Esophagus squamous epithelium (tissue), 5 donors: ENCODE results near the gene TDRD10. TPM values are rescaled to one million over a fixed set of nuclear protein-coding genes. Genes with fewer than 3 reads are reported as not detected.

Experiments
- DNase-seq: peaks from one replicate; lab custom pipeline; 2025; lab: John Stamatoyannopoulos, UW
- H3K27ac ChIP-seq, 4 donors: fragments of 200-600 bp; sonication (generic); one replicate each; pipeline ENCODE4 v1.5.1; 2016 to 2019; ENCODE audit warnings: mild to moderate bottlenecking in 1 of 4
- H3K27me3 ChIP-seq, 4 donors: fragments of 200-600 bp; sonication (generic); 1 replicate in 3 of 4; 2 replicates in 1 of 4; pipeline versions ENCODE4 v1.5.1 to v1.6.0; 2017 to 2021; ENCODE audit warnings: antibody characterized with exemption in 1 of 4
- H3K36me3 ChIP-seq, 3 donors: fragments of 200-600 bp; sonication (generic); one replicate each; pipeline ENCODE4 v1.5.1; 2016 to 2019
- H3K4me1 ChIP-seq, 3 donors: fragments of 200-600 bp; sonication (generic); one replicate each; pipeline ENCODE4 v1.5.1; 2017 to 2019
- H3K4me3 ChIP-seq, 4 donors: fragments of 200-600 bp; sonication (generic); 1 replicate in 3 of 4; 2 replicates in 1 of 4; pipeline ENCODE4 v1.5.1; 2016 to 2019; ENCODE audit warnings: mild to moderate bottlenecking in 2 of 4, moderate library complexity in 1 of 4
- H3K9me3 ChIP-seq, 3 donors: fragments of 200-600 bp; sonication (generic); one replicate each; pipeline ENCODE4 v1.5.1; 2016 to 2019
- POLR2A ChIP-seq, 4 donors: fragments of 450-650 bp; IDR thresholded peaks; one replicate each; pipeline ENCODE4 v1.6.1; 2017; ENCODE audit warnings: antibody characterized with exemption in 4 of 4, mild to moderate bottlenecking in 4 of 4, moderate library complexity in 3 of 4
- WGBS, 2 donors: methylation state at CpG; one replicate each; pipeline ENCODE4 v1.1.5; 2018; 5-methylcytosine and 5-hydroxymethylcytosine counted together
- intact Hi-C: fragments of 100-400 bp; cut with DNase I; formaldehyde crosslinking; loops from one replicate; pipeline ENCODE4 v1.15.0; 2022
- total RNA-seq, 4 donors: library from RNA; depleted of rRNA; stranded (reverse); fragments of >200 nt; gene quantifications; one replicate each; pipeline ENCODE4 v1.1.0, GENCODE V29; 2016
- TF ChIP-seq, protein P1 (sequence below), 6 experiments: fragments of 450-650 bp in 4 of 6; fragments of 200-600 bp in 2 of 6; sonication (generic) in 2 of 6; IDR thresholded peaks; one replicate each; pipeline ENCODE4 v1.5.1; 2016 to 2019; ENCODE audit warnings: antibody characterized with exemption in 6 of 6, mild to moderate bottlenecking in 4 of 6, moderate library complexity in 4 of 6
- donor health status: DM: yes; HTN: yes; CAD: no.

The TDRD10 gene
- total RNA-seq, 4 donors from 2014 or later, result 0.26 to 2.7 TPM; not detected in 2

DNA sequence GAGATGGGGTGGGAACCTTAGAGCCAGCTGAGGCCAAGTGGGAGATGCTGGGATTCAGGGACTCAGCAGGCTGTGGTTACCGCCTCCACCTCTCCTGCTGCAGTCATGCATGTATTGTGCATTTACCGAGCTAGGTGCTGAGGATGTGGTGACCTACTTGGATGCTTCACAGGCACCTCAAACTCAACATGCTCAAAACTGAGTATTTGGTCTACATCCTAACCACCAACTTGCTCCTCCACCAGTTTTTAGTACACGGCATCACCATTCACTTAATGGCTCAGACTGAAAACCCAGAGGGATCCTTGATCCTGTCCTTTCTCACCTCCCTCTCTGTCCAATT is 71.1 kb downstream of the TDRD10 start:
- 70 to 75% methylated on average over 3 of the region's 3 CpGs for WGBS, 2 donors
- no peak overlapping the region for H3K4me3 ChIP-seq
- intact Hi-C loops, result no loop called here
- TF ChIP-seq, protein P1, sequence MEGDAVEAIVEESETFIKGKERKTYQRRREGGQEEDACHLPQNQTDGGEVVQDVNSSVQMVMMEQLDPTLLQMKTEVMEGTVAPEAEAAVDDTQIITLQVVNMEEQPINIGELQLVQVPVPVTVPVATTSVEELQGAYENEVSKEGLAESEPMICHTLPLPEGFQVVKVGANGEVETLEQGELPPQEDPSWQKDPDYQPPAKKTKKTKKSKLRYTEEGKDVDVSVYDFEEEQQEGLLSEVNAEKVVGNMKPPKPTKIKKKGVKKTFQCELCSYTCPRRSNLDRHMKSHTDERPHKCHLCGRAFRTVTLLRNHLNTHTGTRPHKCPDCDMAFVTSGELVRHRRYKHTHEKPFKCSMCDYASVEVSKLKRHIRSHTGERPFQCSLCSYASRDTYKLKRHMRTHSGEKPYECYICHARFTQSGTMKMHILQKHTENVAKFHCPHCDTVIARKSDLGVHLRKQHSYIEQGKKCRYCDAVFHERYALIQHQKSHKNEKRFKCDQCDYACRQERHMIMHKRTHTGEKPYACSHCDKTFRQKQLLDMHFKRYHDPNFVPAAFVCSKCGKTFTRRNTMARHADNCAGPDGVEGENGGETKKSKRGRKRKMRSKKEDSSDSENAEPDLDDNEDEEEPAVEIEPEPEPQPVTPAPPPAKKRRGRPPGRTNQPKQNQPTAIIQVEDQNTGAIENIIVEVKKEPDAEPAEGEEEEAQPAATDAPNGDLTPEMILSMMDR (IDR thresholded peaks at IDR 0.05), result no peak
- no peak for TF ChIP-seq POLR2A (IDR thresholded peaks at IDR 0.05)
- H3K27ac ChIP-seq, result no peak overlapping the region
- no peaks in the 10 kb centered on the region for H3K9me3 ChIP-seq
- no peak for DNase-seq
- peaks cover 0 to 4% (median 0%) of the 10 kb centered on the region in 3 donors for H3K36me3 ChIP-seq
- H3K4me1 ChIP-seq, result peaks cover 2 to 14% (median 4%) of the 10 kb centered on the region in 3 donors
- peaks cover 0 to 21% (median 0%) of the 10 kb centered on the region in 4 donors for H3K27me3 ChIP-seq

DNA sequence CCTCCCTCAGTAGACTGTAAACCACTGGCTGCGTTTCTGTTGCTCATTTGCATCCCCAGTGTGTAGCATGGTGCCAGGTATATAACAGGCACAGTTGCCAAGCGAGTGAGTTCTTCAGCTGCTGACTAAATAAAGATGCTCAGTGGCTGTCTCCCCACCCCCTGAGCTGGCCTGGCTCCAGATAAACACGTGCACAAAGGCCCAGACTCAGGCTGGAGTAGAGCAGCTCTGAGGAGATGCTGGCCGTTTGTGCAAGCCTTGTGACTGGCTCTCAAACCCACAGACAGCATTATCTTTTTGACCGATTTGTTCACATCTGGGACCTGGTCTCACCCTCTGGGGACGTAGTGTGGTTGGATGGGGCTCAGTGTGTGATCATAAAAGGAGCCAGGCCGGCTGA is 72.7 kb downstream of the TDRD10 start:
- Histone ChIP-seq H3K9me3 (no peaks in the 10 kb centered on the region), H3K4me3 (no peak overlapping the region), H3K4me1 (peaks cover 0 to 15% (median 4%) of the 10 kb centered on the region in 3 donors), H3K27me3 (peaks cover 0 to 5% (median 0%) of the 10 kb centered on the region in 4 donors), H3K27ac (no peak overlapping the region), H3K36me3 (peaks cover 0 to 19% (median 0%) of the 10 kb centered on the region in 3 donors)
- DNase-seq, result no peak
- intact Hi-C loops, result no loop called here
- 17 to 19% methylated on average over 2 to 7 of the region's 7 CpGs for WGBS, 2 donors
- TF ChIP-seq, protein P1 (IDR thresholded peaks at IDR 0.05), result no peak
- TF ChIP-seq POLR2A (IDR thresholded peaks at IDR 0.05), result no peak

DNA sequence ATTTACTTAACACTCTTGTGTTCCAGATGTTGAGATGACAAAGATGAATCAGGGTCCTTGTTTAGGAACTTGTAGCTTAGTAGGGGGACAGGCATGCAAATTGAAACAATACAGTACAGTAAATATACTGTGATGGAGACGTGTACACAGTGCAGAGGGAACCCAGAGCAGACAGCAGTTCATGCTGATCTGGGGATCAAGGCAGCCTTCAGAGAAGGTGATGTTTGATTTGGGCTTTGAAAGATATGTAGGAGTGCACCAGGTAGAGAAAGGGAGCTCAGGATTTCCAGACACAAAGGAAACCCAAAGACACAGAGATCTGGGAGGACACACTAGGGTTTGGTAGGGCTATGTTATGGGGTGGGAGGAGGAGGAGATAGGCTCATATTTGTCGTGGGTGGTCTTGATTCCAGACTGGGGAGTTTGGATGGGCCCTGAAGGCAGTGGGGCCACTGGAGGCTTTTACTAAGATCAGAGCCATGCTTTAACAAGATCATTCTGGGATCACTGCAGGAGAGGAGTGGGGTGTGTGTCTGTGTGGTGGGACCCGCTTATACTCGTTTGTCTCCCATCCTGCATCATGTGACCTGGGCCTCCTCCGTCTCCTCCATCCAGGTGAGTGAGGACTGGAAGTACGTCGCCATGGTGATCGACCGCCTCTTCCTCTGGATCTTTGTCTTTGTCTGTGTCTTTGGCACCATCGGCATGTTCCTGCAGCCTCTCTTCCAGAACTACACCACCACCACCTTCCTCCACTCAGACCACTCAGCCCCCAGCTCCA is 73.3 kb downstream of the TDRD10 start:
- 65 to 77% methylated on average over 10 of the region's 10 CpGs for WGBS, 2 donors
- Histone ChIP-seq H3K9me3 (no peaks in the 10 kb centered on the region), H3K27ac (no peak overlapping the region), H3K27me3 (no peaks in the 10 kb centered on the region), H3K4me1 (peaks cover 0 to 15% (median 4%) of the 10 kb centered on the region in 3 donors), H3K36me3 (peaks cover 0 to 26% (median 4%) of the 10 kb centered on the region in 3 donors), H3K4me3 (no peak overlapping the region)
- intact Hi-C loops, result no loop called here
- no peak for DNase-seq
- no peak for TF ChIP-seq POLR2A (IDR thresholded peaks at IDR 0.05)
- TF ChIP-seq, protein P1 (IDR thresholded peaks at IDR 0.05), result no peak

DNA sequence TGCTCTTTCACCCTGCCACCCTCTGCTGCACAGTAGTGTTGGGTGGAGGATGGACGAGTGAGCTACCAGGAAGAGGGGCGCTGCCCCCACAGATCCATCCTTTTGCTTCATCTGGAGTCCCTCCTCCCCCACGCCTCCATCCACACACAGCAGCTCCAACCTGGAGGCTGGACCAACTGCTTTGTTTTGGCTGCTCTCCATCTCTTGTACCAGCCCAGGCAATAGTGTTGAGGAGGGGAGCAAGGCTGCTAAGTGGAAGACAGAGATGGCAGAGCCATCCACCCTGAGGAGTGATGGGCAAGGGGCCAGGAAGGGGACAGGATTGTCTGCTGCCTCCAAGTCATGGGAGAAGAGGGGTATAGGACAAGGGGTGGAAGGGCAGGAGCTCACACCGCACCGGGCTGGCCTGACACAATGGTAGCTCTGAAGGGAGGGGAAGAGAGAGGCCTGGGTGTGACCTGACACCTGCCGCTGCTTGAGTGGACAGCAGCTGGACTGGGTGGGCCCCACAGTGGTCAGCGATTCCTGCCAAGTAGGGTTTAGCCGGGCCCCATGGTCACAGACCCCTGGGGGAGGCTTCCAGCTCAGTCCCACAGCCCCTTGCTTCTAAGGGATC is 74.0 kb downstream of the TDRD10 start:
- TF ChIP-seq, protein P1 (IDR thresholded peaks at IDR 0.05), result no peak
- TF ChIP-seq POLR2A (IDR thresholded peaks at IDR 0.05), result no peak
- intact Hi-C loops, result no loop called here
- H3K27ac ChIP-seq, result no peak overlapping the region
- no peak overlapping the region for H3K4me3 ChIP-seq
- peaks cover 0 to 15% (median 4%) of the 10 kb centered on the region in 3 donors for H3K4me1 ChIP-seq
- peaks cover 4 to 33% (median 6%) of the 10 kb centered on the region in 3 donors for H3K36me3 ChIP-seq
- H3K9me3 ChIP-seq, result no peaks in the 10 kb centered on the region
- no peaks in the 10 kb centered on the region for H3K27me3 ChIP-seq
- no peak for DNase-seq
- WGBS, 2 donors, result 73 to 78% methylated on average over 2 to 7 of the region's 8 CpGs
